Naive thymus-derived CD8-positive, alpha-beta T cell (primary cell): Measurements from ENCODE around the gene SOX5. TPM values are rescaled to one million over a fixed set of nuclear protein-coding genes. Genes with fewer than 3 reads are reported as not detected.
"Not testable (repeated sequence)": the region's sequence is repeated elsewhere in the genome, so short reads cannot be mapped to it uniquely, and the experiment has no call there.

Source experiments
- ATAC-seq, 2 donors: fragments of 150-1000 bp; cut with Tn5 transposase in 1 of 2; sonication (Bioruptor Pico), chemical (Tn5 transposase) in 1 of 2; 1 replicate in 1 of 2; 2 replicates in 1 of 2; pipeline ENCODE4 v1.10.0; 2021; ENCODE audit warnings: mild to moderate bottlenecking in 2 of 2, moderate library complexity in 2 of 2
- POLR2A ChIA-PET: fragments of 350-600 bp; sonication (Branson Sonifier 250); formaldehyde crosslinking; loops from one replicate; lab custom pipeline; 2021; ENCODE audit warnings: antibody characterized with exemption; lab: Charles Lee
- DNase-seq, 10 donors: peaks; one replicate each; pipeline versions ENCODE4 v3.0.0 to v3.0.0-alpha.2; 2020 to 2022
- H3K27ac Mint-ChIP-seq, 10 donors: one replicate each; pipeline ENCODE4 v1.8.0; 2020 to 2022; ENCODE audit warnings: mild to moderate bottlenecking in 10 of 10, mixed read lengths in 10 of 10, moderate library complexity in 4 of 10, inconsistent platforms in 1 of 10
- H3K27me3 Mint-ChIP-seq, 5 donors: one replicate each; pipeline ENCODE4 v1.8.0; 2021 to 2022; ENCODE audit warnings: mixed read lengths in 5 of 5
- H3K36me3 Mint-ChIP-seq, 3 donors: one replicate each; pipeline ENCODE4 v1.8.0; 2020 to 2022; ENCODE audit warnings: mixed read lengths in 3 of 3, mild to moderate bottlenecking in 2 of 3, inconsistent platforms in 1 of 3
- H3K4me1 Mint-ChIP-seq, 4 donors: one replicate each; pipeline ENCODE4 v1.8.0; 2021 to 2022; ENCODE audit warnings: mixed read lengths in 4 of 4
- H3K4me3 Mint-ChIP-seq, 10 donors: one replicate each; pipeline ENCODE4 v1.8.0; 2020 to 2022; ENCODE audit warnings: mild to moderate bottlenecking in 10 of 10, mixed read lengths in 10 of 10, moderate library complexity in 6 of 10, inconsistent platforms in 1 of 10
- H3K9me3 Mint-ChIP-seq, 9 donors: one replicate each; pipeline ENCODE4 v1.8.0; 2020 to 2022; ENCODE audit warnings: mixed read lengths in 9 of 9, mild to moderate bottlenecking in 3 of 9, inconsistent platforms in 1 of 9, moderate library complexity in 1 of 9
- polyA plus RNA-seq, 3 donors: library from polyadenylated mRNA; unstranded; fragments of 300-500 nt; fragmentation: Illumina TruSeq; gene quantifications; one replicate each; pipeline ENCODE4 v1.2.3, GENCODE V29; 2021
- total RNA-seq, 8 experiments: library from RNA in 2 of 8; stranded (reverse) in 2 of 8; gene quantifications; one replicate each; pipeline ENCODE4 v1.2.3 and lab custom pipeline; 2021 to 2026

SOX5 gene
- total and polyA plus RNA-seq, 5 experiments from 2014 or later = not detected

DNA sequence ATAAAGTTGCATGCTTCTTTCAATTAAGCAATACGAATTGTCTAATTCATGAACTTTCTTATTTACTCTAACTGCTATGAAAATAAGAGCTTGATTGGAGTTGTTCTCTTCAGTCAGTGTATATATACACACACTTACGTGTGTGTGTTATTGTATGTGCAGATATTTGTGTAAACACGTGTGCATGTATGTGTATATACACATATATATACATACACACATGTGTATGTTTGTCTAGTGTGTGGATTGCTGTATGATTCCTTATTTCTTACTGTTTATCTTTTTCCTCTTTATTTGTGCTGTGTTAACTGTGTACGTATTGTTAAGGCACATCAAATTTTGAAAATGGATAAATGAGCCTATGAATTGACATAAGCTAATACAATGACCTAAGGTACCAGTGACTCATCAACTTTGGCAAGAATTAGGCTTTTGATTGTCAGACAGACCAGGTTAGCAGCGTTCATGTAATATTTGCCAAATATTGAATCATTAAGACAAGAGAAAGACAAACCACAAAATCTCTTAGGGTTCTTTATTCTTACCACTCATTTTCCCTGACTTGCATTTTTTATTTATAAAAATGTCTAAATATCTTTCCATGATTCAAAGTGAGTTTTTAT is 423.9 kb downstream of the SOX5 start:
- ATAC-seq (no peak), DNase-seq (no peak)
- H3K27ac Mint-ChIP-seq = no peak overlapping the region
- no peak overlapping the region for H3K4me3 Mint-ChIP-seq
- H3K4me1 Mint-ChIP-seq = no peaks in the 10 kb centered on the region
- peaks cover 0 to 13% (median 3%) of the 10 kb centered on the region in 9 donors for H3K9me3 Mint-ChIP-seq
- H3K36me3 Mint-ChIP-seq = peaks cover 0 to 4% (median 0%) of the 10 kb centered on the region in 3 donors
- POLR2A ChIA-PET = no interaction called here
- H3K27me3 Mint-ChIP-seq = no peaks in the 10 kb centered on the region

DNA sequence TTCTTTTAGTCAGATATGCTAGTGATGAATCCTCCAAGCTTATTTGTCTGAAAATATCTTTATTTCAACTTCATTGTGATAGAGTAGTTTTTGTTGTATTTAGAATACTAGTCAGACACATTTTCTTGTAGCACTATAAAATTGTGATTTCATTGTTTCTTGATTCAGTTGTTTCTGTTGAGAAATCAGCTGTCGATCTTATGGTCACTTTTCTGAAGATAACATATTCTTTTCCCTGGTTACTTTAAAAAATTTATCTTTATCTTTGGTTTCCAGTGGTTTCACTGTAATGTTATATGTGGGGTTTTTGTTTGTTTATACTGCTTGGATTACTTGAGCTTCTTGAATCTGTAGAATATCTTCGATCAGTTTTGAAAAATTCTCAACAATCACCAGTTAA is 426.1 kb downstream of the SOX5 start:
- DNase-seq (no peak), ATAC-seq (no peak)
- Mint-ChIP-seq H3K4me1 (no peaks in the 10 kb centered on the region), H3K27ac (no peak overlapping the region), H3K9me3 (peaks cover 2 to 19% (median 9%) of the 10 kb centered on the region in 9 donors), H3K4me3 (no peak overlapping the region), H3K27me3 (no peaks in the 10 kb centered on the region), H3K36me3 (peaks cover 0 to 4% (median 0%) of the 10 kb centered on the region in 3 donors)
- POLR2A ChIA-PET = no interaction called here

DNA sequence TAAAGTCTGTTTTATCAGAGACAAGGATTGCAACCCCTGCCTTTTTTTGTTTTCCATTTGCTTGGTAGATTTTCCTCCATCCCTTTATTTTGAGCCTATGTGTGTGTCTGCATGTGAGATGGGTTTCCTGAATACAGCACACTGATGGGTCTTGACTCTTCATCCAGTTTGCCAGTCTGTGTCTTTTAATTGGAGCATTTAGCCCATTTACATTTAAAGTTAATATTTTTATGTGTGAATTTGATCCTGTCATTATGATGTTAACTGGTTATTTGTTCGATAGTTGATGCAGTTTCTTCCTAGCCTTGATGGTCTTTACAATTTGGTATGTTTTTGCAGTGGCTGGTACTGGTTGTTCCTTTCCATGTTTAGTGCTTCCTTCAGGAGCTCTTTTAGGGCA is 430.0 kb downstream of the SOX5 start:
- DNase-seq, ATAC-seq: not testable (repeated sequence)

DNA sequence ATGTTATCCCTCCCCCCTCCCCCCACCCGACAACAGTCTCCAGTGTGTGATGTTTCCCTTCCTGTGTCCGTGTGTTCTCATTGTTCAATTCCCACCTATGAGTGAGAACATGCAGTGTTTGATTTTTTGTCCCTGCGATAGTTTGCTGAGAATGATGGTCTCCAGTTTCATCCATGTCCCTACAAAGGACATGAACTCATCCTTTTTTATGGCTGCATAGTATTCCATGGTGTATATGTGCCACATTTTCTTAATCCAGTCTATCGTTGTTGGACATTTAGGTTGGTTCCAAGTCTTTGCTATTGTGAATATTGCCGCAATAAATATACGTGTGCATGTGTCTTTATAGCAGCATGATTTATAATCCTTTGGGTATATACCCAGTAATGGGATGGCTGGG is 433.7 kb downstream of the SOX5 start:
- peaks cover 2 to 30% (median 9%) of the 10 kb centered on the region in 9 donors for H3K9me3 Mint-ChIP-seq
- POLR2A ChIA-PET, H3K4me3 Mint-ChIP-seq, H3K27me3 Mint-ChIP-seq, H3K27ac Mint-ChIP-seq, DNase-seq, H3K4me1 Mint-ChIP-seq, H3K36me3 Mint-ChIP-seq, ATAC-seq: not testable (repeated sequence)

More for the DNA sequence above, 430.0 kb downstream of the SOX5 start:
- H3K27me3 Mint-ChIP-seq, H3K36me3 Mint-ChIP-seq, H3K4me1 Mint-ChIP-seq, H3K4me3 Mint-ChIP-seq, H3K27ac Mint-ChIP-seq, POLR2A ChIA-PET: not testable (repeated sequence)
- peaks cover 0 to 26% (median 6%) of the 10 kb centered on the region in 9 donors for H3K9me3 Mint-ChIP-seq

DNA sequence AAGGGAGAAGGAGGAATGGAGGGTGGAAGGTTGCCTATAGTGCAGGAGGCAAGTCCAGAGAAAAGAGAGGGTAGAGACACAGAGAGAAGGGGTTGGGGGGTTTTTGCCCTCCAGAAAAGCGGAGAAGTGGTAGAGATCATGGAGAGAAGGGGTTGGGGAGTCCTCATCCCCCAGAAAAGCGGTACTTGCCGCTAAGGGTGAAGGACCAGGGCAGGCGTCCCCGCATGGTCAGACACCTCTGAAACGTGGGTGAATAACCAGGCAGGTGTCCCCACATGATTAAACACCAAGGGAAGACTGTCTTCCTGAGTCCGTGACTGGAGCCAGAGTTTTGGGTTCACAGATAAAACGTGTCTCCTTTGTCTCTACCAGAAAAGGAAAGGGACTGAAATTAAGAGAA is 439.0 kb downstream of the SOX5 start:
- H3K27me3 Mint-ChIP-seq = no peaks in the 10 kb centered on the region
- no peak for ATAC-seq
- H3K4me1 Mint-ChIP-seq = no peaks in the 10 kb centered on the region
- no peaks in the 10 kb centered on the region for H3K36me3 Mint-ChIP-seq
- no peak overlapping the region for H3K4me3 Mint-ChIP-seq
- no peak overlapping the region for H3K27ac Mint-ChIP-seq
- peaks cover 0 to 22% (median 8%) of the 10 kb centered on the region in 9 donors for H3K9me3 Mint-ChIP-seq
- DNase-seq = no peak
- POLR2A ChIA-PET = no interaction called here

DNA sequence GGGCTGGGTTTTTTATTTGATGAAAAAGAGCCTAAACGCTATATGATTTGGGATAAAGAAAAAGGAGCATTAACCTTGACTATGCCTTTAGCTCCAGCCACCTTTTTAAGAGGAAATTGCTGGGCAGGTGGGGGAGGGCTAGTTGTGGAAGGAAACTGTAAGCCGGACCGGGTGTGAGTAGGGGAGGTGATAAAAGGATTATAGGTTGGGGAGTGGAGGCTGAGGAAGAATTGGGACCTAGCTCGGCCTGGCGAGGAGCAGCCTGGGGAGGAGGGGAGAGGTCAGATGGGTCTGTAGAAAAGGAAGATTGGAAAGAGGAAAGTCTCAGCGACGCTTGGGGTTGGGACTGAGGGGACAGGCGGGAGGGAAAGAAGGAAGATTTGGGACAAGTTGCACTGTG is 439.6 kb downstream of the SOX5 start:
- POLR2A ChIA-PET, ATAC-seq, H3K4me3 Mint-ChIP-seq, H3K4me1 Mint-ChIP-seq, H3K36me3 Mint-ChIP-seq, H3K27me3 Mint-ChIP-seq, DNase-seq, H3K27ac Mint-ChIP-seq: not testable (repeated sequence)
- peaks cover 0 to 22% (median 8%) of the 10 kb centered on the region in 9 donors for H3K9me3 Mint-ChIP-seq

DNA sequence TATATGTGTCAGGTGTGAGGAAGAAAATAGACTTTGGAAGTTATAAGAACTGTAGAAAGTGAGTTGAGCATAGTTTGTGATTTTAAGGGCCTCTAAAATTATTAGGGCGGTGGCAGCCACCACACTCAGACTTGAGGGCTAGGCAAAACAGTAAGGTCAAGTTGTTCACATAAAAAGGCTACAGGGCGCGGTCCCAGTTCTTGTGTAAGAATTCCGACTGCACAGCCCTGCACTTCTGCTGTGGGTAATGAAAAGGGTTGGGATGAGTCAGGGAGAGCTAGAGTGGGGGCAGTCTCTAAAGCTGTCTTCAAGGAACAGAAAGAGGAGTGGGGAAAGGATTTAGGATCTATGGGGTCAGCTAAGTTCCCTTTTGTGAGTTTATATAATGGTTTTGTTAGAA is 441.7 kb downstream of the SOX5 start:
- DNase-seq, H3K27ac Mint-ChIP-seq, ATAC-seq, H3K27me3 Mint-ChIP-seq, POLR2A ChIA-PET, H3K4me1 Mint-ChIP-seq, H3K36me3 Mint-ChIP-seq, H3K4me3 Mint-ChIP-seq: not testable (repeated sequence)
- H3K9me3 Mint-ChIP-seq = peaks cover 0 to 16% (median 5%) of the 10 kb centered on the region in 9 donors

DNA sequence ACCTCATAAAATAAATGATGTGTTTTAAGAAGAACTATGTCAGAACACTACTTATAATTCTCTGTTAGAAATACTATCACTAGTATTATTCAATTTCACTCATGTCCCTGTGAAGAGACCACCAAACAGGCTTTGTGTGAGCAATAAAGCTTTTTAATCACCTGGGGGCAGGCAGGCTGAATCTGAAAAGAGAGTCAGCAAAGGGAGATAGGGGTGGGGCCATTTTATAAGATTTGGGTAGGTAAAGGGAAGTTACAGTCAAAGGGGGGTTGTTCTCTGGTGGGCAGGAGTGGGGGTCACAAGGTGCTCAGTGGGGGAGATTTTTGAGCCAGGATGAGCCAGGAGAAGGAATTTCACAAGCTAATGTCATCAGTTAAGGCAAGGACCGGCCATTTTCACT is 443.7 kb downstream of the SOX5 start:
- H3K36me3 Mint-ChIP-seq, H3K4me1 Mint-ChIP-seq, ATAC-seq, DNase-seq, H3K4me3 Mint-ChIP-seq, POLR2A ChIA-PET, H3K27me3 Mint-ChIP-seq, H3K27ac Mint-ChIP-seq: not testable (repeated sequence)
- peaks cover 0 to 20% (median 4%) of the 10 kb centered on the region in 9 donors for H3K9me3 Mint-ChIP-seq

DNA sequence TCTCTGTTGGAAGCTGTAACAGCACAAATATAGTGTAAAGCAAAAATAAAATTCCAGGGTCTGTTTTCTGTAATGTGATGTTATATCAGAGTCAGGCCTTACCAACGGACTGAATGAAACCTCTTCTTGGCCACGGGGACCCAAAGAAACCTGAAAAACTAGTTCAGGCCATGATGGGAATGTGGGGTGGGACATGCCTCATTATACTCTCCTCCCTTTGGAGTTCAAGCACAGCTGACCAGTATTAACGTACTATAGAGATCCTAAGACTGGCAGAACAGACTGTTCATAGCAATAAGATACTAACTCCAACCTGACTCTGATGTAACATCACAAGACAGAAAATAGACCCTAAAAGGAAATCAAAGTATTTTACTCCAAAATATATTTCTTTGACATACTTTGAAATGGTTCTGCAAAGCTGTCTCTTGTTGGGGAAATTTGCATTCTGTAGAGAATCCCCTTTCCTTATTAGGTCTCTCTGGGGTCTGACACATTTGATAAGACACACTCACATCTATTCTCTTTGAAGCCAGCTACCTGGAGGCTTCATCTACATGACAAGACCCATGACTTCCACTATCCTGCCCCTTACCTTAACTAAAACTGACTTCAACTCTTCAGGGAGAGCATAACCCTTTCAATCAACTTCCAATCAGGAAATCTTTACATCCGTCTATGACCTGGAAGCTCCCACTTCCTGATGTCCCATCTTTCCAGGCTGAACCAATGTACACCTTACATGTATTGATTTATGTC is 444.6 kb downstream of the SOX5 start:
- H3K4me3 Mint-ChIP-seq = no peak overlapping the region
- POLR2A ChIA-PET = no interaction called here
- ATAC-seq (no peak), DNase-seq (no peak)
- H3K36me3 Mint-ChIP-seq = no peaks in the 10 kb centered on the region
- no peaks in the 10 kb centered on the region for H3K27me3 Mint-ChIP-seq
- H3K4me1 Mint-ChIP-seq = no peaks in the 10 kb centered on the region
- H3K27ac Mint-ChIP-seq = no peak overlapping the region
- peaks cover 0 to 14% (median 1%) of the 10 kb centered on the region in 9 donors for H3K9me3 Mint-ChIP-seq

DNA sequence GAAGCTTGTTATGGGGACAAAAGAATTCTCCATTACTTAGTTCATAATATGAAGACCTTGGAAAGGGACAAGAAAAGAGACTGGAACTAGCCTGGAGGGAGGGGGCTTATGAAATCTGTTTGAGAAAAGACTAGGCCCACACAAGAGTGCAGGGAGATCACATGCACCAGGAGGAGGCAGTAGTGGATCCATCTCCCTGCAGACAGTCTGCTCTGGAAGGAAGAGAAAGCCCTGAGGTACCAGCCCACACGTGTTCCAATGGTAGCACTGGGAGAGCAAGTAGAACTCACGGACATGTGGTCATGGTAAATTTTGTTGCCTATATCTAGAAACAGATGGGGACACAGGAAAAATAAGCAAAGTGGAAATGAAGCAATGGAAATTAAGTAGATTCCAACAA is 445.4 kb downstream of the SOX5 start:
- DNase-seq (no peak), ATAC-seq (no peak)
- Mint-ChIP-seq H3K27me3 (no peaks in the 10 kb centered on the region), H3K4me3 (no peak overlapping the region), H3K36me3 (no peaks in the 10 kb centered on the region), H3K9me3 (peaks cover 0 to 13% (median 1%) of the 10 kb centered on the region in 9 donors), H3K4me1 (no peaks in the 10 kb centered on the region), H3K27ac (no peak overlapping the region)
- POLR2A ChIA-PET = no interaction called here

DNA sequence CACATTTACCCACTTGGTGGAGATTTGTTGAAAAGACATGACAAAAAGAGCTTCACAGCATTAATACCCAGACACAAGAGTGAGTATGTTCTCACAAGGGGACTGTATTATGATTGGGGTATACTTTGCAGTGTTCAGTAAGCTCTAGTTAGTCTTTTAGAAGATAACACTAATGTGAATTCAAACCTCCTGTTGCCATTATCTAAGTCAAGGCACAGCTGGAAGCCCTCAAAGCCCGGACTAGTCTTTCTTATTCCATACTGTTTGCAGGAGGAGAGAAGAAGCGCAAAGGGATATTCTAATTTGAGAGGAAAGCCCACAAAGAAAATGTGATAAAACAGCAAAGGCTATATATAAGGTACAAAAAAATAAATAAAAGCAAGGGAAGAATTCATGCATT is 445.9 kb downstream of the SOX5 start:
- no peak overlapping the region for H3K27ac Mint-ChIP-seq
- peaks cover 0 to 18% (median 5%) of the 10 kb centered on the region in 9 donors for H3K9me3 Mint-ChIP-seq
- DNase-seq (no peak), ATAC-seq (no peak)
- H3K4me1 Mint-ChIP-seq = no peaks in the 10 kb centered on the region
- no peak overlapping the region for H3K4me3 Mint-ChIP-seq
- H3K36me3 Mint-ChIP-seq = no peaks in the 10 kb centered on the region
- H3K27me3 Mint-ChIP-seq = no peaks in the 10 kb centered on the region
- POLR2A ChIA-PET = no interaction called here

DNA sequence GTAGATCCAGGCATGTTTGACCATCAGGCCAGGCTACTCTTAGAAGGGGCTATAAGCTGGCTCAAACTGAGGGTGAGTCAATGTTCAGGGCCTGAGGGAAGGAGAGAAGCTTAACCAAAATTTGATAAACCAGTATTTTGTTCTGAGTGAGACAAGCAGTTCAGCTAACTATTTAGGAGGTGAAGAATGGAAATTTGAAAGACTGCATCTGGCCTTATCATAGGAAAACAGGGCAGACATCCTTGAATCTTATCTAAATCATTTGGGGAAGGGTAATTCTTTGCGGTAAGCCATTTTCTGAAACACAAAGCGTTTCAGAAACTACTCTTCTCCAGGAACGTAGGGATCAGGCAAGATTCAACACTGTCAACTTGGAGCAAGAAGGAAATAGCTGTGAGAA is 447.2 kb downstream of the SOX5 start:
- no peaks in the 10 kb centered on the region for H3K36me3 Mint-ChIP-seq
- H3K9me3 Mint-ChIP-seq = peaks cover 0 to 18% (median 5%) of the 10 kb centered on the region in 9 donors
- H3K4me3 Mint-ChIP-seq = no peak overlapping the region
- ATAC-seq (no peak), DNase-seq (no peak)
- no peak overlapping the region for H3K27ac Mint-ChIP-seq
- POLR2A ChIA-PET = no interaction called here
- H3K4me1 Mint-ChIP-seq = no peaks in the 10 kb centered on the region
- H3K27me3 Mint-ChIP-seq = no peaks in the 10 kb centered on the region

DNA sequence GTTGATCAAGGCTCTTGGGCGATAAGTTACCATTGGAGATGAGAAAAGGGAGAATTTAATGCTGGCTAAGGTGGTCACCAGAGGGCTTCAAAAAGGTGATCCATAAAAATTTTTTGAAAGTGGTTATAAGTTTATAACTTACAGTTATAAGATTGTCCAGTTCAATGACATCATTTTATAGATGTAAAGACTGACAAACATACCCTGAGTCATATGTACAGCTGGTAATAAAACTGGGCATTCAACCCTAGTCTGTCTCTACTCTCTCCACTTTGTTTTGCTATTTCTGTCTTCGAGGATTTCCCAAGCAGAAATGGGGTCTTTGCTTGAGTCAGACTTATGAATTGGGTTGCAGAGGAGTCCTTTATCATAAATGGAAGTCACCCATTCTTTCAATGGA is 454.0 kb downstream of the SOX5 start:
- no peaks in the 10 kb centered on the region for H3K27me3 Mint-ChIP-seq
- no peak overlapping the region for H3K4me3 Mint-ChIP-seq
- no peaks in the 10 kb centered on the region for H3K4me1 Mint-ChIP-seq
- H3K27ac Mint-ChIP-seq = no peak overlapping the region
- POLR2A ChIA-PET = no interaction called here
- DNase-seq = no peak
- no peaks in the 10 kb centered on the region for H3K36me3 Mint-ChIP-seq
- ATAC-seq = no peak
- peaks cover 0 to 19% (median 4%) of the 10 kb centered on the region in 9 donors for H3K9me3 Mint-ChIP-seq
